ENCODE results near the gene EIF2B4. TPM values are rescaled to one million over a fixed set of nuclear protein-coding genes. Genes with fewer than 3 reads are reported as not detected.
A peak's percentile ranks its signal among the peaks of the same experiment; 100 is the strongest.

EIF2B4 gene
- total and polyA plus RNA-seq, 9 of the 15 experiments (the other 6 are each of a cell fraction or from before 2014, with no cell fraction given) = 29.7 to 80.3 (median 58.9) TPM

DNA sequence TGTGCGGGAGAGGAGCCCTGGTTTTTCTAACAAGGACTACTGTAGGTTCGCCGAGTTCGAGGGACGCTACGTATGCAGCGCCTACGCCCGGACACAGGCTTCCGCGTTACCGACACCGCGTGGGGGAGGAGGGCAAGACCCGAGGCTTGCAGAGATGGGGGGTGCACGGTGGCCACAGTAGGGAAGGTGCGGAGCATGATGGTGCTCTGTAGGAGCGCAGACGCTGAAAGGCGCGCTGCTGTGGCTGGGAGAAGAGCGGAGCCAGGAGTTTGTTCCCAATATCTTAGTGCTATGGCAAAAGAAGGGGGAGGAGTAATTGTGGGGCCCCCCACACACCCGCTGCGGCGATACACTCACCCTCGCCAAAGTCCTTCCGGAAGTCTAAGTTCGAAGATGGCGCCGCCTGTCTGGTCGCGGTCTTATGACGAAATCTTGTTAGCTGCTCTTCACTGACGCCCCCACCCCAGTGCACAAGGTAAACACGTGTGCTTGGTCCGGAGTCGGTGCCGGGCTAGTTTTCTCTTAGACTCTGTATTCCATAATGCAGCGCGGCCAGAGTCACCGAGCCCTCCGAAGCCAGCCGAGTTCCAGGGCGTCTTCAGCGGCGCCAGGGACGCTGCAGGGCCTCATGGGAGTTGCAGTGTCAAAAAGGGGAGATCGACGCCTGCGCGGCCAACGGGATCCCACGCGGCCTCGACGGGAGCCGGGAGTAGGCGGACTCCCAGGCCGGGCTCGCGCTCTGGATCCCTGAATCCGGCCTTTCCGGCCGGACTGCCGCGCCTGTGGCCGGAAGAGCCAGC lies 13.6 kb downstream of the EIF2B4 start, which contains the start of gene GTF3C2 (continued):
- TF ChIP-seq CBX2 (IDR thresholded peaks at IDR 0.05; ENCODE audit: insufficient read depth, low read length, poor library complexity, severe bottlenecking) (no peak), ZNF699 (CRISPR knock-in tag; IDR thresholded peaks at IDR 0.05; ENCODE audit: insufficient replicate concordance) (no peak), FOXK1 (CRISPR knock-in tag; IDR thresholded peaks at IDR 0.05; ENCODE audit: borderline replicate concordance) (peak; percentile 84; the same call in 1 of the 2 replicates), PPARD (CRISPR knock-in tag; IDR thresholded peaks at IDR 0.05) (no peak), ZNF561 (CRISPR knock-in tag; conservative IDR thresholded peaks at IDR 0.05) (no peak), RFX7 (CRISPR knock-in tag; IDR thresholded peaks at IDR 0.05) (no peak), JUND (IDR thresholded peaks at IDR 0.05; ENCODE audit: borderline replicate concordance, low read depth, low read length) (no peak), JUND (tag; IDR thresholded peaks at IDR 0.05; ENCODE audit: borderline replicate concordance, low read depth, low read length) (0 out of 3 replicates have a peak, but pooled peaks have one; percentile 13), HMGN3 (IDR thresholded peaks at IDR 0.05; ENCODE audit: borderline replicate concordance, extremely low read depth, insufficient read length, low read depth, low read length) (peak; percentile 47), RAD51 (IDR thresholded peaks at IDR 0.05; ENCODE audit: borderline replicate concordance, low read depth) (peak; percentile 37; the same call in 1 of the 2 replicates), TRIM24 (IDR thresholded peaks at IDR 0.05) (peak in 1 of 2 experiments; percentile 39; a peak in 1 of 4 replicates), ZNF253 (CRISPR knock-in tag; conservative IDR thresholded peaks at IDR 0.05) (no peak), PRMT5 (CRISPR knock-in tag; IDR thresholded peaks at IDR 0.05) (0 out of 2 replicates have a peak, but pooled peaks have one; percentile 61), ZFPM2 (CRISPR knock-in tag; IDR thresholded peaks at IDR 0.05) (no peak), TEAD4 (IDR thresholded peaks at IDR 0.05; ENCODE audit: low read length) (0 out of 2 replicates have a peak, but pooled peaks have one; percentile 3), TEAD4 (CRISPR knock-in tag; IDR thresholded peaks at IDR 0.05; ENCODE audit: borderline replicate concordance) (no peak), HSF4 (CRISPR knock-in tag; IDR thresholded peaks at IDR 0.05; ENCODE audit: borderline replicate concordance) (no peak), CREM (IDR thresholded peaks at IDR 0.05; ENCODE audit: low read depth) (peak; percentile 98), C11orf30 (IDR thresholded peaks at IDR 0.05; ENCODE audit: low read depth) (peak; percentile 92), HCFC1 (IDR thresholded peaks at IDR 0.05; ENCODE audit: low read depth, low read length) (peak; percentile 89)
- TF ChIP-seq, protein P1, sequence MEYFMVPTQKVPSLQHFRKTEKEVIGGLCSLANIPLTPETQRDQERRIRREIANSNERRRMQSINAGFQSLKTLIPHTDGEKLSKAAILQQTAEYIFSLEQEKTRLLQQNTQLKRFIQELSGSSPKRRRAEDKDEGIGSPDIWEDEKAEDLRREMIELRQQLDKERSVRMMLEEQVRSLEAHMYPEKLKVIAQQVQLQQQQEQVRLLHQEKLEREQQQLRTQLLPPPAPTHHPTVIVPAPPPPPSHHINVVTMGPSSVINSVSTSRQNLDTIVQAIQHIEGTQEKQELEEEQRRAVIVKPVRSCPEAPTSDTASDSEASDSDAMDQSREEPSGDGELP (CRISPR knock-in tag; IDR thresholded peaks at IDR 0.05; ENCODE audit: borderline replicate concordance) = peak; percentile 80; the same call in 1 of the 2 replicates
- TF ChIP-seq, protein P2, sequence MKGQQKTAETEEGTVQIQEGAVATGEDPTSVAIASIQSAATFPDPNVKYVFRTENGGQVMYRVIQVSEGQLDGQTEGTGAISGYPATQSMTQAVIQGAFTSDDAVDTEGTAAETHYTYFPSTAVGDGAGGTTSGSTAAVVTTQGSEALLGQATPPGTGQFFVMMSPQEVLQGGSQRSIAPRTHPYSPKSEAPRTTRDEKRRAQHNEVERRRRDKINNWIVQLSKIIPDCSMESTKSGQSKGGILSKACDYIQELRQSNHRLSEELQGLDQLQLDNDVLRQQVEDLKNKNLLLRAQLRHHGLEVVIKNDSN (CRISPR knock-in tag; IDR thresholded peaks at IDR 0.05) = peak; percentile 68
- TF ChIP-seq, protein P3, sequence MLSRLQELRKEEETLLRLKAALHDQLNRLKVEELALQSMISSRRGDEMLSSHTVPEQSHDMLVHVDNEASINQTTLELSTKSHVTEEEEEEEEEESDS (CRISPR knock-in tag; IDR thresholded peaks at IDR 0.05) = no peak
- TF ChIP-seq, protein P4, sequence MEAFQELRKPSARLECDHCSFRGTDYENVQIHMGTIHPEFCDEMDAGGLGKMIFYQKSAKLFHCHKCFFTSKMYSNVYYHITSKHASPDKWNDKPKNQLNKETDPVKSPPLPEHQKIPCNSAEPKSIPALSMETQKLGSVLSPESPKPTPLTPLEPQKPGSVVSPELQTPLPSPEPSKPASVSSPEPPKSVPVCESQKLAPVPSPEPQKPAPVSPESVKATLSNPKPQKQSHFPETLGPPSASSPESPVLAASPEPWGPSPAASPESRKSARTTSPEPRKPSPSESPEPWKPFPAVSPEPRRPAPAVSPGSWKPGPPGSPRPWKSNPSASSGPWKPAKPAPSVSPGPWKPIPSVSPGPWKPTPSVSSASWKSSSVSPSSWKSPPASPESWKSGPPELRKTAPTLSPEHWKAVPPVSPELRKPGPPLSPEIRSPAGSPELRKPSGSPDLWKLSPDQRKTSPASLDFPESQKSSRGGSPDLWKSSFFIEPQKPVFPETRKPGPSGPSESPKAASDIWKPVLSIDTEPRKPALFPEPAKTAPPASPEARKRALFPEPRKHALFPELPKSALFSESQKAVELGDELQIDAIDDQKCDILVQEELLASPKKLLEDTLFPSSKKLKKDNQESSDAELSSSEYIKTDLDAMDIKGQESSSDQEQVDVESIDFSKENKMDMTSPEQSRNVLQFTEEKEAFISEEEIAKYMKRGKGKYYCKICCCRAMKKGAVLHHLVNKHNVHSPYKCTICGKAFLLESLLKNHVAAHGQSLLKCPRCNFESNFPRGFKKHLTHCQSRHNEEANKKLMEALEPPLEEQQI (IDR thresholded peaks at IDR 0.05) = no peak

Data from K562 (cell line).